Upper lobe of left lung (tissue), 4 donors: ENCODE data around the gene XCL1.
"Not testable (repeated sequence)": the region's sequence is repeated elsewhere in the genome, so short reads cannot be mapped to it uniquely, and the experiment has no call there.

Source experiments
- CTCF ChIP-seq, 6 experiments: fragments of 450-650 bp in 4 of 6; fragments of 200-600 bp in 2 of 6; sonication (generic) in 2 of 6; IDR thresholded peaks; one replicate each; pipeline ENCODE4 v1.5.1; 2016 to 2019; ENCODE audit warnings: antibody characterized with exemption in 6 of 6
- EP300 ChIP-seq, 4 donors: sonication (generic); formaldehyde crosslinking; IDR thresholded peaks; one replicate each; pipeline ENCODE4 v1.5.1; 2017; ENCODE audit warnings: antibody characterized with exemption in 4 of 4, control low read depth in 2 of 4
- POLR2A ChIP-seq, 4 donors: fragments of 450-650 bp; IDR thresholded peaks; one replicate each; pipeline ENCODE4 v1.5.1; 2016 to 2017; ENCODE audit warnings: antibody characterized with exemption in 4 of 4, mild to moderate bottlenecking in 2 of 4
- POLR2AphosphoS5 ChIP-seq, 2 donors: sonication (generic); formaldehyde crosslinking; IDR thresholded peaks; one replicate each; pipeline ENCODE4 v1.5.1; 2017; ENCODE audit warnings: antibody characterized with exemption in 2 of 2

DNA sequence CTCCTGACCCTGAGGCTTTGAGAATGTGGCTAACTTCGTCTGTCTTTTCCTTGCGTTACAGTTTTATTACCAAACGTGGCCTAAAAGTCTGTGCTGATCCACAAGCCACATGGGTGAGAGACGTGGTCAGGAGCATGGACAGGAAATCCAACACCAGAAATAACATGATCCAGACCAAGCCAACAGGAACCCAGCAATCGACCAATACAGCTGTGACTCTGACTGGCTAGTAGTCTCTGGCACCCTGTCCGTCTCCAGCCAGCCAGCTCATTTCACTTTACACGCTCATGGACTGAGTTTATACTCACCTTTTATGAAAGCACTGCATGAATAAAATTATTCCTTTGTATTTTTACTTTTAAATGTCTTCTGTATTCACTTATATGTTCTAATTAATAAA, 4.6 kb downstream of the XCL1 start:
- not testable (repeated sequence) for TF ChIP-seq POLR2AphosphoS5, POLR2A, CTCF, EP300 (IDR thresholded peaks at IDR 0.05)
